Mammary epithelial cell (primary cell): ENCODE measurements around the gene ZNF462.

Source experiments
- CTCF ChIP-seq, 2 donors: IDR thresholded peaks in 1 of 2; conservative IDR thresholded peaks in 1 of 2; 2 replicates each; pipeline ENCODE4 v1.5.1; 2011 to 2012; ENCODE audit warnings: inconsistent platforms in 2 of 2, low read length in 2 of 2, mild to moderate bottlenecking in 2 of 2, control low read depth in 1 of 2, low read depth in 1 of 2; ENCODE audit not compliant: insufficient read depth in 1 of 2; ENCODE audit errors: extremely low read depth in 1 of 2
- EZH2 ChIP-seq: IDR thresholded peaks from 2 replicates; pipeline ENCODE4 v1.6.1; 2012; ENCODE audit warnings: low read length, inconsistent platforms, borderline replicate concordance

DNA sequence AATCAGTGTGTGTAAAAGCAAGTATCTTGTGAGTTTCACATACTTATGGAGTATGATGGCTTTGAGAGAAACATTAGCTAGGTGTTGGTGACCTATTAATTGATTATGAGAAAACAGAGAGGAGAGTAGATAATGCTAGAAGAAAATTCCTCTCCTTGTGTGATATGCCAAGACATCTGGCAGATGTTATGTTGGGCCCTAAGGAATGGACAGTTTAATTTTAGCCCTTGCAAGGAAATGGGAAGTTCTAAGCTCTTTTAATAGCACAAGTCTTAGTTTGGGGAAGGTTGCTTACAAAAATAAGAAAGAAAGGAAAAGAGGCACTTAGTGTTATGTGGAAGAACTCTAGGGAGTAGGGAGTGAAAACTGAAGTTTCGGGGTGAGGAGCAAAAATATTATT is 5.1 kb downstream of the ZNF462 start:
- no peak for TF ChIP-seq CTCF (conservative IDR thresholded peaks at IDR 0.05 in 1 of 2, IDR thresholded peaks at IDR 0.05 in 1 of 2; ENCODE audit: extremely low read depth in 1 of 2, insufficient read depth in 1 of 2, low read depth in 1 of 2, low read length in 2 of 2)
- no peak for TF ChIP-seq EZH2
